Activated CD8-positive, alpha-beta memory T cell treated with anti-CD3 and anti-CD28 coated beads for 4 hours (primary cell): Measurements from ENCODE around the gene UCHL5.
A peak's percentile ranks its signal among the peaks of the same experiment; 100 is the strongest.
"Not testable (repeated sequence)": the region's sequence is repeated elsewhere in the genome, so short reads cannot be mapped to it uniquely, and the experiment has no call there.

Experiments used
- DNase-seq, 2 donors: peaks; one replicate each; pipeline ENCODE4 v3.0.0-alpha.2; 2020; ENCODE audit warnings: low read depth in 2 of 2

Gene UCHL5

DNA sequence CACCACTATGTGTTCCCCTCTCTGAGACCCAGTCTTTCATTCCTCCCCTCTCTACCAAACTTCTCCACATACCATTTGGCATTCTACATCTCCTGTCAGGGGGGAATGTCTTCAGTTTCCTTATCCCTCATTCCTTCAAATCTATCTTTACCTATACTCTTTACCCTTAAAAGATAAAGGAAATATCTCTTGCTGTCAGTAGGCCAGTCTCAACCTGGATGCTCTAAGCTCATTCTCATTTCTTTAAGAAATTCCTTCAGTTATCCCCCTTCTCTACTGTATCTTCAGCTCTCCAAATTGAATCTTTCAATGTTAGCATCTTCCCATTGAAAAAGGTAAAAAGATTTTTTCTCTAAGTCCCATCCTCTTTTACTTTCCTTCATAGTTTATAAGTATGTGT lies 6.8 kb upstream of the UCHL5 start:
- no peak for DNase-seq

DNA sequence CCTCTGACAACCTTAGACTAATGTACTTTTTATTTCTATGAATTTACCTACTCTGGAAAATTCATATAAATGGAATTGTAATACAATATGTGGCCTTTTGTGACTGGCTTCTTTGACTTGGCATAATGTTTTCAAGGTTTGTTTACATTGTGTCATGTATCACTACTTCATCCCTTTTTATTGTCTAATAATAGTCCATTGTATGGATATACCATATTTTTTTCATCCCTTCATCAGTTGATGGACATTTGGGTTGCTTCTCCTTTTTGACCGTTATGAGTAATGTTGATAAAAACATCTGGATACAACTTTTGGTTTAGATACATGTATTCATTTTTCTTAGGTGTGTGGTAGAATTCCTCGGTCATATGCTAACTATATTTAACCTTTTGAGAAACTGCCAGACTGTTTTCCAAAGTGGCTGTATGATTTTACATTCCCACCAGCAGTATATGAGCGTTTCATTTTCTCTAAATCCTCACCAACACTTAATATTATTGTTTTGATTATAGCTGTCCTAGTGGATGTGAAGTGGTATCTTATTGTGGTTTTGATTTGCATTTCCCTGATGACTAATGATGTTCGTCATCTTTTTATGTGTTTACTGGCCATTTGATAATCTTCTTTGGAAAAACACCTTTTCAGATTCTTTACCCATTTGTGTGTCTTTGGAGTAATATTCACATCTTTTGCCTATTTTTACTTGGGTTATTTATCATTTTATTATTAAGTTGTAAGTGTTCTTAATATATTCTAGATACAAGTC lies 3.7 kb upstream of the UCHL5 start:
- DNase-seq: no peak

DNA sequence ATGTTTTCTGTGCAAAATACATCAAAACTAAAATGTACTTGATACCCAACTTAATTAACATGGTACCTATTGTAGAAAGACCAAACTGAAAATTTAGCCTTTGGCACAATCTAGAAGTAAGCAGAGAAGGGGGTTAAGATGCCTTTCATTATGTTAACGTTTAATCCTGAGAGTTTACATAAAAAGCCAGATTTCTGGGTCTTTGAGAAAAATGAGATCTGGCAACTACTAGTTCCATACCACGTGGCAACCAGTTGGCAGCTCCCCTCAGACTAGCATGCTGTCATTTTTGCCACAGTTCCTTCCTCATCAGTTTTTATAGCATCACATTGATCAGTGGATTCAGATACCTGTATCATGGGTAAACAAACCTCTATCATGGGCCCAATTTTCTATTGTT lies 1.8 kb upstream of the UCHL5 start:
- no peak for DNase-seq

DNA sequence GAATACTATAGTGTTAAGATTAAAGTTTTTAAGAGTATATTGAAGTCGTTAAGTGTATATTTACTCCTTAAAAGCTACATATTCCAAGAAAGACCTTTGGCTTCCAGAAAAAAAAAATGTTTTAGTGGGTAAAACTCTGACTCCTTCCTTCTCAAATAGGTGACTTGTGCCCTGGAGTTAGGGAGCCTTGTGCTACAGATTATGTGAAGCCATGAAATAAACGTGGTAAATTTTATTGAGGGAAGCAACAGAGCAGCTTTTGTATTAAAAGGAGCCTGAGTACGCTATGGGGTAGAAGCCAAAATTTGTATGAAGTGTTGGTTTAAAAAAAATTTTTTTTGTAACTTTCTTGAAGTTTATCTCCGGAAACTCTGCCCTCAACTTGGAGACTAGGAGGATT lies 1.2 kb upstream of the UCHL5 start:
- no peak for DNase-seq

DNA sequence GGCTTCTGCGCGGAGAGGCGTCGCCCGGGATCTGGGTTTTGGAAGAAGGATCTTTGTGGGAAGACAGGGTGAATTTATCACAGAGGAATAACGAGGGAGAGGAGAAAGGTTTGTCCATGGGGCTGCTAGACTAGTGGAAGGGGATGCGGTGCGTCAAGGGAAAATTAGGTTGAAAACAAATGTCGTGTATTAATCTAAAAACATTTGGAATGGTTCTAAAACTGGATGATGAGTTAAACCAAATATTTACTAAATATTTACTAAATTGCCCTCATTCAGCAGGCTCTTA lies 899 bp upstream of the UCHL5 start:
- DNase-seq: no peak

DNA sequence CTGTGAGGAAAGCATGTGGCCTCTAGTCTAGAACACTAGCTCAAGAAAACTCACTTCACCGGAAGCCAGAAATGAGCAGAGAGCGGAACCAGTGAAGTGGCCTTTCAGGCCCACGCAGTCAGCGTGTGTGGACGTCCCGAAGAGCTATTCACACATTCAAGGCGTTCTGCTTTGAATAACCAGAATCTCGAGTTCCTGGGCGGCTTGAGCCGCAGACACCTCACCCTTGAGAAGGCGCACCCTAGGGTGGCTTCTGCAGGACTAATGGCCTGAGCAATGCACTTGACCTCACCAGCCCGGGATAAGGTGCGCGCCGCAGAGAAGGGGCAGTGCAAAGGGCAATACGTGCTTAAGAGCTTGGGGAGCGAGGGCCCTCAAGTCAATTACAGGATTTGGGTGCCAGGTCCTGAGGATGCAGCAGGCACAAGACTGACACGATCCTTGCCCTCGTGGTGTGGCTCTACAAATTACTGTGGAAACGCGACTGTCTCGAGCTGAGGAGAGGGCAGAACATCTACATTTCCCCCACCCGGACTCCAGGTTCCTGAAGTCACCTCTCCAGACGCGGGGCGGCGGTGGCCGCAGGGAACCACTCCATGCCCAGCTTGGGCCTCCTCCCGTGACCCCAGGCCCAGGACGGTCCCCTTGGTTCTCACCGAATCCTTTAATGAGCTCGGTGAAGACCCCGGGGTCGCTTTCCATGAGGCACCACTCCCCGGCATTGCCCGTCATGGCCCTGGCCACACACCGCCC lies 455 bp downstream of the UCHL5 start:
- DNase-seq: peak; percentile 29 to 38

DNA sequence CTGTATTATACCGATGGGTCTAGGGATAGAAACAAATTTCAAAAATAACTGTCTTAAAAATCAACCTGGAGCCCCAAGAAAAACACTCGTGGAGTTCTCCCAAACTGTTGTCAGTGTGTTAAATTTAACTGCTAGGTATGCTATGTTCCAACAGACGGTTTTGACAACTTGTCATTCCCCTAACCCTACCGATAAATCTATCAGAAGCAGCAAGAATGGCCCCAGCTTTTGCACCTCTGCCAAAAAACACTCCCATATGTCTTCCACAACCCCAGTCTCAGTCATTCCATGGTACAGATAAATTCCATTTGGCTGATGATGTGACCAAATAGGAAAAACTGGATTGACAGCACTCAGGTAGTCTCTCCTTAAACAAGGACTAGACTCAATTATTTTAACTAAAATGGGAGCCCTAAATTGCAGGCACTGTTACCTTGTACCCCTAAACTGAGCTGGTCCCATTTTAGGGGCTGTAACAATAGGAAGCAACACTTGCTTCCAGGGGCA lies 4.9 kb downstream of the UCHL5 start:
- no peak for DNase-seq

DNA sequence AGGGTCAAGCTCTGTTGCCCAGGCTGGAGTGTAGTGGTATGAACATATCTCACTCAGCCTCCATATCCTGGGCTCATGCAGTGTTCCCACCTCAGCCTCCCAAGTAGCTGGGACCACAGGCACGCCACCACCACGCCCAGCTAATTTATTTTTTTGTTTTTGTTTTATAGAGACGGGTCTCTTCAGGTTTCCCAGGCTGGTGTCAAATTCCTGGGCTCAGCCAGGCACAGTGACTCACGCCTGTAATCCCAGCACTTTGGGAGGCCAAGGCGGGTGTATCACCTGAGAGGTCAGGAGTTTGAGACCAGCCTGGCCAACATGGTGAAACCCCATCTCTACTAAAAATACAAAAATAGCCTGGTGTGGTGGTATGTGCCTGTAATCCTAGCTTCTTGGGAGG lies 10.2 kb downstream of the UCHL5 start:
- not testable (repeated sequence) for DNase-seq

DNA sequence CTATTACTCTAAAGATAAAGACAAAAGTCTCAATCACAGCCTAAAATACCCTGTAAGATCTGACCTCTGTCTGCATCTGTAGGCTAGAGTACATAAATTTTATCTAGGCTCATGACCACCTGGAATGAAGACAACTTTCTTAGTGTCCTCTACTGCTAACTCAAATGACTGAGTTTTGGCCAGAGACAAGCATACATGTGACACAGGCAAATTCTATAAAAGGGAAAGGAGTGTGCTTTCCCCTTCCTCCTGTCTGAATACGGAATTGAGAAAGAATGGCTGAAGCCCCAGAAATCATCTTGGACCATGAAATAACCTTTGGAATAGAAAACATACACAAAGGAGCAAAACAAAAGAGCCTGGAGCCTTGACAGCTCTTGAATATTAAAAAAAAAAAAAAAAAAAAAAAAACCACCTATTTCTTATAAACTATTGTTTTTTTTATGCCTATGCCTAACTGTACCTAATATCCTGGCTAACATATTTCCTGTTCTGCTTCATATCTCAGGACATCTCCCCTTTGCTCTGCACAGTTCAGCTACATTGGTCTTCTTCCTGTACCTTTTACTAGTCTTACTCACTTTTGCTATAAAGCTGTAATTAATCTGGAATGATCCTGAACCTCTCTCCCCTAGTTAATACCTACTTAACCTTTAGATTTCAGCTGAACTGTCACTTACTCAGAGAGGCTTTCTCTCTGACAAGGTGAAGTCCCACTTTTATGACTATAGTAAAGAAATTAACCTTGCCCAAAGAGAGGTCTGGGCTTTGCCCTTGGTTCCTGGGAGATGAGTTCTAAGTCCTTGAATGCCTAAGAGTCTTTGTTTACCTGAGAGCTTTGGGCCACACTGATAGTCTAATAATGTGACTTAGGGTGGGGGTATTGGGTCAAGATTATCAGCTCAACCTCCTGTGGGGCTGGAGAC lies 16.1 kb downstream of the UCHL5 start:
- DNase-seq: no peak

DNA sequence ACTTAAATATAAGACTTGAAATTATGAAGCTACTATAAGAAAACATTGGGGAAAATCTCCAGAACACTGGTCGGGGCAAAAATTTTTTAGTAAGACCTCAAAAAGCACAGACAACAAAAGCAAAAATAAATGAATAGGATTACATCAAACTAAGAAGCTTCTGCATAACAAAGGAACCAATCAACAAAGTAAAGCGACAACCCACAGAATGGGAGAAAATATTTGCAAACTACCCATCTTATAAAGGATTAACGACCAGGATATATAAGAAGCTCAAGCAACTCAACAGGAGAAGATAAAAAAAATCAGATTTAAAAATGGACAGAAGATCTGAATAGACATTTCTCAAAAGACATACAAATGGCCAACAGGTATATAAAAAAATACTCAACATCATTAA lies 19.1 kb downstream of the UCHL5 start:
- DNase-seq: no peak

DNA sequence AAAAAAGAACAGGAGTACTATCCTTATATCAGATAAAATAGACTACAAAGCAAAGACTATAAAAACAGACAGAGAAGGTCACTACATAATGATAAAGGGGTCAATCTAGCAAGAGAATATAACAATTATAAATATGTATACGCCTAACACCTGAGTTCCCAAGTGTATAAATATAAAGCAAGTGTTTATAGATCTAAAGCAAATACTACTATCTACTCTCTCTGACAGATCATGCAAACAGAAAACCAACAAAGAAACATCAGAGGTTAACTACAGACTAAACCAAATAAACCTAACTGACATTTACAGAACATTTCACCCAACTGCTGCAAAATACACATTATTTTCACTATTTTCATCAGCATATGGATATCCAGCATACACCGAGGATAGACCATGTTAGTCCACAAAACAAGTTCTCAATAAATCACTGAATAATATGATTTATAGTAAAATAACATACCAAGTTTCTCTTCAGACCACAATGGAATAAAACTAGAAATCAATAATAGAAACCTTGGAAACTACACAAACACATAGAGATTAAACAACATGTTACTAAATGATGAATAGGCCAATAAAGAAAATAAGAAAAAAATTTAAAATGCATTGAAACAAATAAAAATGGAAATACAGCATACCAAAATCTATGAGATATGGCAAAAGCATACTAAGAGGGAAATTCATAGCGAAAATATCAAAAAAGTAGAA lies 22.7 kb downstream of the UCHL5 start:
- no peak for DNase-seq

DNA sequence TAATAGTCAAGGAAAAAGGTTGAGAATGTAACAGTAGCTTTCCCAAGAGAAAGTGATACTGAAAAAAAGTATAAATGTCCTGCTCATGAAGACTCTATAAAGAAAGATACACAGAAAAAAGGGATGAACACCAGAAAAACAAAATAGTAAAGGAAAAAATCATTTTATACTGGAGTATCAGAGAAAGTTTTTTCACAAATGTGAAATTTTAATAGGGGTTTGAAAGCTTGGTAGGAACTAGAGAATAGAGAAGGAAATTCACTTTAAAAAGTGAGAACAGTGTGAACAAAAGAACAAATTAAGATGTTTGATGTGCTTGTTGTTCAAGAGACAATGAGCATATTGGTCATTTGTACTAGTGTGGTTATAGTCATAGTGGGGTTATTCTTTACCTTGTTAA lies 25.6 kb downstream of the UCHL5 start:
- DNase-seq: no peak

DNA sequence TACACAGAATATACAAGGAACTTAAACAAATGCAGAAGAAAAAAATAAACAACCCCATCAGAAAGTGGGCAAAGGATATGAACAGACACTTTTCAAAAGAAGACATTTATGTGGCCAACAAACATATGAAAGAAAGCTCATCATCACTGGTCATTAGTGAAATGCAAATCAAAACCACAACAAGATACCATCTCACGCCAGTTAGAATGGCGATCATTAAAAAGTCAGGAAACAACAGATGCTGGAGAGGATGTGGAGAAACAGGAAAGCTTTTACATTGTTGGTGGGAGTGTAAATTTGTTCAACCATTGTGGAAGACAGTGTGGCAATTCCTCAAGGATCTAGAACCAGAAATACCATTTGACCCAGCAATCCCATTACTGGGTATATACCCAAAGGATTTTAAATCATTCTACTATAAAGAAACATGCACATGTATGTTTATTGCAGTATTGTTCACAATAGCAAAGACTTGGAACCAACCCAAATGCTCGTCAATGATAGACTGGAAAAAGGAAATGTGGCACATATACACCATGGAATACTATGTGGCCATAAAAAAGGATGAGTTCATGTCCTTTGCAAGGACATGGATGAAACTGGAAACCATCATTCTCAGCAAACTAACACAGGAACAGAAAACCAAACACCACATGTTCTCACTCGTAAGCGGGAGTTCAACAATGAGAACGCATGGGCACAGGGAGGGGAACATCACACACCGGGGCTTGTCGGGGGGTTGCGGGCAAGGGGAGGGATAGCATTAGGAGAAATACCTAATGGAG lies 26.3 kb downstream of the UCHL5 start:
- DNase-seq: not testable (repeated sequence)

DNA sequence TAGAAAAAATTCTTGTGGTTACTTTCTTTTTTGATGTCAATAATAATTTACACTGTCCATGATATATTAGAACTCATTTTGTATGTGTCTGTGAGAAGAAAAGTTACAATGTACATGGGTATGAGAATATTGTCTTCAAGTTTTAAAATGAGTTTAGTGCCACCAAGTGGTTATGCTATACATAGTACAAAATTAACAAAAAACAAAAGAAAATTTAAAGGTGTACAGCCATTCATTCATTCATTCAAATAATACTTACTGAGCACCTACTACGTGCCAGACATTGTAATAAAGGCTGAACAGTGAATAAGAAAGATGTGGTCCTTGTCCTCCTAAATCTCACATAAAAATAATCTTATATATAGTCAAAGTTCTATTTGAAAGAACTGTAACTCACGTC lies 27.7 kb downstream of the UCHL5 start:
- no peak for DNase-seq

DNA sequence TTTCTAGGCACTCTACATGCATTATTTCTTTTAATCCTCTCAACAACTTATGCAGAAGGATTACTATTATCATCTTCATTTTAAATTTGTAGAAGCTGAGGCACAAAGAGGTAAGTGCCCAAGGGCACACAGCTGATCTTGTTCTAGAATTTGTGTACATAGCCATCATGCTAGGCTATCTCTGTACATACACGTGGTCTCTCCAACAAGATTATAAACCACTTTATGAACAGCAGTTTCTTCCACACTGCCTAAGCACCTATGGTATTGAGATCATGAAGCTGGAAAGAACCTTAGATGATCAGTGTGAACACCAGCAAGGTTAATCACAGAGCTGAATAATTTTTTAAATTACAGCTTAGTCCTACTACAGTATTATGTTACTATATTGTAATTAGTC lies 28.9 kb downstream of the UCHL5 start:
- no peak for DNase-seq

DNA sequence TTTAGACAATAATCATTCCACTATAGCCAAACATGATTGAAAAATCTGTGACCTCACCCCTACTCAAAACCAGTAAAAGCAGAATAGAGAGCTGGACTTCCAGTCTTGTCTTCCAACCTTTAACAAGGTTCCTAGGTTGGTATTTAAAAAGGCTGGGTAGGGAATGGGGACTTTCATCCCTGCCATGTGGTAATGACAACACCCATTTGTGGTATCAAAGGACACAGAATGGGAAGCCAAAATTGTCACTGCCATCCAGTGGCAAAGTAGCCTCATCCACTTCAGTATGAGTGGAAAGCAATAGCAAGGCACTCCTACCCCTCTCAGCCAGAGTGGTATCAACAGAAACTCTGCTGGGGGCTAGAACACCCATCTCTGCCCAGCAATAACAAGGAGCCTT lies 33.9 kb downstream of the UCHL5 start:
- no peak for DNase-seq

DNA sequence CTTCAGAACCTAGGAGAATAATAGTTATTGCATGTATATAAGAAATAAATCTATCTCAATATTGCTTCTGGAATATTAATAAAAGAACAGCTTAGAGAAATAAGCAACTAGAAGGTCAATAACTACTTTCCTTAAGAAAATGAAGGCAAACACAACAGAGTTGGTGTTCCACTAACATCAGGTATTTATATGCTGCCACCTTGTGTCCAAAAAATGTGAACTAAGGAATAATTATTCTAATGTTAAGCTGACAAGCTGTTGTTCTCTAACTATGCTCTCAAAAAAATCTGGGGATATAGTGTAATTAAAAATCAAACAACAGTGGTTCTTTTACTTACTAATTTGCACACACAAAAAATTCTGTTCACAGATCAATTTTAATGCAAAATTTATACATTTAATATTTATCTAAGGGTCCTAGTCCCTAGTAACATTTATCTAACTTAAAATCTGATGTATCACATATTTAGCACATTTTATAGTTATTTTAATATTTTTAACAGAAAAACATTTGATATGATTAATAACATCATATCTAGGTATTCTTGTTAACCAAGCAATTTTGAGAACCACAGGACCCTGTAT lies 39.6 kb downstream of the UCHL5 start:
- DNase-seq: no peak

DNA sequence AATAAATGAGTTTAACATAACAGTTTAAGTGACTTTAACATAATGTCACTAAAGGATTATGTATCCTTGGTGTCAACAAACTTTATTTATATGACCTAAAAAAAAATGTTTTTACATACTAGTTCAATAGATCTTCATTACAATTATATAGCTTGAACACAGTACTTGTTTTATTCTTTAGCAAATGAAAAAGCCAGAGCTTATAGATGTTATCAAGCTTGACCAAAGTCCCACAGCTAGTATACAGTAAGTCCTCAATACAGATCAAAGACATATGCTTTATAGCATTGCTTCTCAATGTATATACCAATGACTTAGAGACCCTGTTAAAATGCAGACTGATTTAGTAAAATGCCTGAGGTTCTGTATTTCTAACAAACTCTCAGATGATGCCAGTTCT lies 42.4 kb downstream of the UCHL5 start:
- DNase-seq: no peak

DNA sequence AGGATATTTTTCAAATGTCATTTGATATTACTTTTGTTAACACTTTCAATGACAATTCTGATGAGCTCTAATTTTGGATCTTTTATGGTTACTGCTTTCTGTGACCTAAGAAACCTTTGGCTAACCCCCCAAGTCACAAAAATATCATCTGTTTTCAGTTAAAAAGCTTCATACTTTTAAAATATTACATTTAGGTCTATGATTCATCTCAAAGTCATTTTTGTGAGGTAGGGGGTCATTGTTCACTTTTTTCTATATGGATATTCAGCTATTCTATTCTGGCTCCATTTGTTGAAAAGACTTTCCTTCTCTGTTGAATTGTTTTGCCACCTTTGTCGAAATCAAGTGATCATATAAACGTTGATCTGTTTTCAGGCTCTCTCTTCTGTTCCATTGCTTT lies 44.8 kb downstream of the UCHL5 start:
- no peak for DNase-seq

DNA sequence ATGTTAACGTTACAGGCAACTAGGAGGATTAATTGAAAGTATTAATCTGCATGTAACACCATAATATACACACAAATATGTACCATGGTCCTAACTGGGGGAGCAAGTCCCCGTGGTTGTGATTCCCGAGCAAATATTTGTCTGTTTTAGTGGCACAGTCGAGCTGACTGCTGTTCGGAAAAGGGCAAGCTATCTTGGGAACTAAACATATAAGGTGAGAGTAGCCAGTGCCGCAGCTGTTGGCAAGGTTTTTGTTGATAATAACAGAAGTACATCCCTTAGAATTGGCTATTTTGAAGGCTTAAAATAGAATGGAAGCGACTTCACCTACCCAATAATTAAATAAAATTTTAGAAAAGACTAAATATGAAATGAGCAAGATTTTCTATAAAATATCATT lies 45.5 kb downstream of the UCHL5 start:
- no peak for DNase-seq

DNA sequence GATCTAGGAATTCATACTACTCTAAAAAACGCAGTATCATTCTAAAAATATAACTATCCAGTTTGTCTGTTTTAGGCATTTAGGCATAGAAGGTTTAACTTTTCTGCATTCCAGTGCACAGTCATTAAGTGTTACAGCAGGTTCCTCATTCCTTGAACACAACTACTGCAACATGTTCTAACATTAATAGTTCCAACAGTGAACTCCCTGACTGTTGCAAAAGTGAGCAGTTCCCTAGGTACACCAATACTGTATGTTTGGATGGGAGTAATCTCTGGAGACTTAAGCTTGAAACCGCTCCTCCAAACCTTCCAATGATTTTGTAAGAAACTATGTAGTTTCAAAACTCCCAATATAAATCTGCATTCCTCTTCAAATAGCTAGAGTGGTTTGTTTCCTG lies 46.2 kb downstream of the UCHL5 start:
- no peak for DNase-seq
